IMR-90 (cell line): ENCODE data around the gene AHCYL1. TPM values are rescaled to one million over a fixed set of nuclear protein-coding genes. Genes with fewer than 3 reads are reported as not detected.

Experiments used
- ATAC-seq: fragments of 200-7000 bp; cut with Tn5 transposase; 2 replicates; pipeline ENCODE4 v1.9.1; 2020; ENCODE audit warnings: low read depth, mild to moderate bottlenecking, moderate library complexity
- BruUV-seq: library from RNA; stranded (reverse); fragments of 400-500 nt; replicated peaks from 2 replicates; lab custom pipeline; 2021; lab: Mats Ljungman, UMichigan
- CTCF ChIA-PET: fragments of 300-600 bp; formaldehyde crosslinking; extraction: SDS; loops from one replicate; lab custom pipeline; 2021; ENCODE audit warnings: antibody characterized with exemption; lab: Yijun Ruan, JAX
- POLR2A ChIA-PET: fragments of 300-600 bp; sonication (Branson Sonifier 250); formaldehyde crosslinking; loops from one replicate; lab custom pipeline; 2022; ENCODE audit warnings: antibody characterized with exemption; ENCODE audit not compliant: unreplicated experiment; lab: Charles Lee
- DNase-seq: peaks from one replicate; pipeline ENCODE4 v3.0.0; 2013
- H2AFZ ChIP-seq: replicated peaks from 2 replicates; pipeline ENCODE3; 2013; ENCODE audit warnings: low read length, mild to moderate bottlenecking; ENCODE audit not compliant: poor library complexity
- H2AK5ac ChIP-seq: 2 replicates; pipeline ENCODE4 v1.6.1; 2013; ENCODE audit warnings: low read depth, low read length, inconsistent platforms
- H2AK9ac ChIP-seq: replicated peaks from 2 replicates; pipeline ENCODE3; 2013; ENCODE audit warnings: mild to moderate bottlenecking, low read depth, low read length, moderate library complexity; ENCODE audit not compliant: poor library complexity
- H2BK120ac ChIP-seq: 2 replicates; pipeline ENCODE4 v1.6.1; 2013; ENCODE audit warnings: low read depth, low read length, inconsistent platforms
- H2BK15ac ChIP-seq: 3 replicates; pipeline ENCODE4 v1.6.1; 2013; ENCODE audit warnings: low read depth, low read length, inconsistent platforms
- H2BK20ac ChIP-seq: 2 replicates; pipeline ENCODE4 v1.6.1; 2013; ENCODE audit warnings: low read depth, mild to moderate bottlenecking, inconsistent platforms, low read length, moderate library complexity
- H2BK5ac ChIP-seq: 2 replicates; pipeline ENCODE4 v1.6.1; 2013; ENCODE audit warnings: mild to moderate bottlenecking, low read depth, low read length, inconsistent platforms; ENCODE audit not compliant: poor library complexity, severe bottlenecking
- H3K14ac ChIP-seq: replicated peaks from 2 replicates; pipeline ENCODE4 v1.6.1; 2013; ENCODE audit warnings: low read depth, low read length, inconsistent platforms
- H3K18ac ChIP-seq: 2 replicates; pipeline ENCODE4 v1.6.1; 2013; ENCODE audit warnings: low read depth, low read length, control low read depth
- H3K23ac ChIP-seq: 2 replicates; pipeline ENCODE4 v1.6.1; 2013; ENCODE audit warnings: low read depth, low read length, inconsistent platforms
- H3K27ac ChIP-seq: 2 replicates; pipeline ENCODE4 v1.5.1; 2013; ENCODE audit warnings: mild to moderate bottlenecking, control low read depth, low read length; ENCODE audit not compliant: insufficient read depth
- H3K27me3 ChIP-seq: 2 replicates; pipeline ENCODE4 v1.6.1; 2013; ENCODE audit warnings: low read length; ENCODE audit not compliant: control insufficient read depth, insufficient read depth
- H3K36me3 ChIP-seq: 2 replicates; pipeline ENCODE4 v1.6.1; 2013; ENCODE audit warnings: low read length, mixed read lengths; ENCODE audit not compliant: control insufficient read depth, insufficient read depth
- H3K4ac ChIP-seq: 2 replicates; pipeline ENCODE4 v1.6.1; 2013; ENCODE audit warnings: low read depth, low read length, inconsistent platforms
- H3K4me1 ChIP-seq: 2 replicates; pipeline ENCODE4 v1.6.1; 2013; ENCODE audit warnings: low read length, mixed read lengths; ENCODE audit not compliant: control insufficient read depth, insufficient read depth
- H3K4me2 ChIP-seq: 2 replicates; pipeline ENCODE4 v1.6.1; 2013; ENCODE audit warnings: low read depth, mild to moderate bottlenecking, control low read depth, low read length, moderate library complexity
- H3K4me3 ChIP-seq: 2 replicates; pipeline ENCODE4 v1.5.1; 2013; ENCODE audit warnings: low read depth, mild to moderate bottlenecking, control low read depth, low read length, moderate library complexity; ENCODE audit not compliant: insufficient read depth
- H3K56ac ChIP-seq: 2 replicates; pipeline ENCODE4 v1.6.1; 2013; ENCODE audit warnings: low read length, inconsistent platforms; ENCODE audit not compliant: insufficient read depth; ENCODE audit errors: extremely low read depth
- H3K79me1 ChIP-seq, 2 experiments: 2 replicates each; pipeline ENCODE4 v1.6.1; 2013; ENCODE audit warnings: low read length in 2 of 2, inconsistent platforms in 1 of 2, low read depth in 1 of 2
- H3K9ac ChIP-seq: 2 replicates; pipeline ENCODE4 v1.6.1; 2013; ENCODE audit warnings: low read depth, low read length, control low read depth
- H3K9me1 ChIP-seq: 2 replicates; pipeline ENCODE4 v1.6.1; 2013; ENCODE audit warnings: low read length, inconsistent platforms; ENCODE audit not compliant: insufficient read depth
- H3K9me3 ChIP-seq: 2 replicates; pipeline ENCODE4 v1.6.1; 2013; ENCODE audit warnings: low read length; ENCODE audit not compliant: control insufficient read depth, insufficient read depth
- H4K20me1 ChIP-seq: 2 replicates; pipeline ENCODE4 v1.6.1; 2013; ENCODE audit warnings: low read length, inconsistent platforms; ENCODE audit not compliant: insufficient read depth
- H4K5ac ChIP-seq: 2 replicates; pipeline ENCODE4 v1.6.1; 2013; ENCODE audit warnings: mild to moderate bottlenecking, low read depth, low read length, control low read depth
- H4K8ac ChIP-seq, 2 experiments: 2 replicates each; pipeline ENCODE4 v1.6.1; 2013; ENCODE audit warnings: low read depth in 2 of 2, low read length in 2 of 2, control low read depth in 1 of 2, inconsistent platforms in 1 of 2
- H4K91ac ChIP-seq: 2 replicates; pipeline ENCODE4 v1.6.1; 2013; ENCODE audit warnings: low read depth, low read length, inconsistent platforms; ENCODE audit not compliant: insufficient read depth
- CEBPB ChIP-seq: IDR thresholded peaks from 2 replicates; pipeline ENCODE4 v1.6.1; 2012; ENCODE audit warnings: low read depth, low read length, improper control_type of control experiment
- CTCF ChIP-seq: conservative IDR thresholded peaks from 2 replicates; pipeline ENCODE4 v1.5.1; 2012; ENCODE audit warnings: mild to moderate bottlenecking, low read depth, low read length, improper control_type of control experiment
- ELK1 ChIP-seq: fragments of 150-350 bp; IDR thresholded peaks from 2 replicates; pipeline ENCODE4 v1.6.1; 2016; ENCODE audit warnings: low read depth, mild to moderate bottlenecking, low read length, moderate library complexity, borderline replicate concordance
- MAZ ChIP-seq: IDR thresholded peaks from 2 replicates; pipeline ENCODE4 v1.6.1; 2012; ENCODE audit warnings: low read depth, mild to moderate bottlenecking, low read length, improper control_type of control experiment, moderate library complexity, borderline replicate concordance
- NFE2L2 ChIP-seq: fragments of 150-350 bp; IDR thresholded peaks from 2 replicates; pipeline ENCODE4 v1.6.1; 2016; ENCODE audit warnings: low read depth, mild to moderate bottlenecking, low read length
- POLR2A ChIP-seq: IDR thresholded peaks from 2 replicates; pipeline ENCODE4 v1.6.1; 2012; ENCODE audit warnings: mild to moderate bottlenecking, low read depth, low read length
- RCOR1 ChIP-seq: IDR thresholded peaks from 2 replicates; pipeline ENCODE4 v1.6.1; 2012; ENCODE audit warnings: mild to moderate bottlenecking, low read length, improper control_type of control experiment; ENCODE audit not compliant: insufficient replicate concordance
- SMC3 ChIP-seq: fragments of 150-350 bp; IDR thresholded peaks from 2 replicates; pipeline ENCODE4 v1.6.1; 2016; ENCODE audit warnings: low read depth, mild to moderate bottlenecking, antibody characterized with exemption, low read length, moderate library complexity
- USF2 ChIP-seq: fragments of 150-350 bp; IDR thresholded peaks from 2 replicates; pipeline ENCODE4 v1.6.1; 2017; ENCODE audit warnings: mild to moderate bottlenecking, antibody characterized with exemption, low read length, low read depth
- WGBS, 2 experiments: methylation state at CpG; one replicate each; pipeline versions ENCODE4 v1.1.5 to v1.1.7; 2013; ENCODE audit warnings: missing lambda C conversion rate in 2 of 2; ENCODE audit not compliant: insufficient read length in 1 of 2; ENCODE audit errors: extremely low coverage in 2 of 2; 5-methylcytosine and 5-hydroxymethylcytosine counted together
- dilution Hi-C: fragments of 300-500 bp; cut with HindIII; formaldehyde crosslinking; loops from one replicate; pipeline ENCODE4 v1.14.3; 2018; ENCODE audit warnings: low sequenced_read_pairs; ENCODE audit not compliant: unreplicated experiment
- in situ Hi-C: fragments of 300-500 bp; cut with MboI; formaldehyde crosslinking; loops from 3 replicates; pipeline ENCODE4 v1.14.3; 2019; ENCODE audit warnings: low sequenced_read_pairs, inconsistent platforms, mixed read lengths
- intact Hi-C: fragments of 100-400 bp; cut with micrococcal nuclease; formaldehyde crosslinking; loops from 2 replicates; pipeline ENCODE4 v1.10.0; 2022
- polyA plus RNA-seq, 3 experiments: library from polyadenylated mRNA; depleted of rRNA; stranded (reverse); fragments of >200 nt; gene quantifications; 2 replicates each; pipeline ENCODE4 v1.2.3, GENCODE V29; 2012; ENCODE audit warnings: low replicate concordance in 1 of 3
- total RNA-seq: library from RNA; depleted of rRNA; stranded (reverse); fragments of >200 nt; gene quantifications from 2 replicates; pipeline ENCODE4 v1.2.3, GENCODE V29; 2012

Gene AHCYL1
- total and polyA plus RNA-seq, 2 of the 4 experiments (the other 2 are of a cell fraction) = 75.1 to 76.0 TPM

- H3K9me3 ChIP-seq = 0 out of 2 replicates have a peak, but pooled peaks cover 2% of the 10 kb centered on the region
- BruUV-seq = no TSS peak
Observed at GRCh38 chr1:109969146-109969829, 15.3 kb upstream of the AHCYL1 start.

More at GRCh38 chr1:109969146-109969829, 15.3 kb upstream of the AHCYL1 start:
- peak overlapping the region; percentile 4; the same call in 1 of the 2 replicates for H2BK120ac ChIP-seq
- peak overlapping the region; percentile 54 for H2AFZ ChIP-seq
- no peaks in the 10 kb centered on the region for H3K27me3 ChIP-seq
- H4K91ac ChIP-seq = peak overlapping the region; percentile 38; the same call in 1 of the 2 replicates
- in situ Hi-C loops = no loop called here
- 0 out of 2 replicates have a peak overlapping the region, but pooled peaks have one; percentile 53 for H3K4me2 ChIP-seq
- peak overlapping the region; percentile 50 for H2BK5ac ChIP-seq
- ATAC-seq (peak; percentile 88), DNase-seq (peak; percentile 84)
- ChIA-PET POLR2A (no interaction called here), CTCF (interaction anchor here (0.7 kb wide), 1 partner anchor 317 kb away, joined by 3 read pairs; no protein-coding TSS in a partner anchor)
- peak overlapping the region in 1 of 2 experiments; percentile 65; a peak in 1 of 4 replicates for H4K8ac ChIP-seq
- no peak overlapping the region for H2BK20ac ChIP-seq
- TF ChIP-seq RCOR1 (no peak), CEBPB (no peak), MAZ (no peak), USF2 (no peak), CTCF (no peak), ELK1 (no peak), SMC3 (no peak), POLR2A (no peak), NFE2L2 (no peak)
- peak overlapping the region; percentile 79; the same call in 1 of the 2 replicates for H2AK5ac ChIP-seq
- H3K56ac ChIP-seq = no peak overlapping the region
- no peaks in the 10 kb centered on the region for H3K79me1 ChIP-seq
- dilution Hi-C loops = no loop called here
- 0 out of 2 replicates have a peak overlapping the region, but pooled peaks have one; percentile 30 for H4K5ac ChIP-seq
- H3K18ac ChIP-seq = peak overlapping the region; percentile 55
- intact Hi-C loops = no loop called here
- peak overlapping the region; percentile 27 for H3K14ac ChIP-seq
- H3K36me3 ChIP-seq = no peaks in the 10 kb centered on the region
- H3K9ac ChIP-seq = no peak overlapping the region
- H3K23ac ChIP-seq = no peak overlapping the region
- H4K20me1 ChIP-seq = no peaks in the 10 kb centered on the region
- no peak overlapping the region for H3K4me3 ChIP-seq
- peak overlapping the region; percentile 70; the same call in 1 of the 2 replicates for H3K27ac ChIP-seq
- H2BK15ac ChIP-seq = peak overlapping the region; percentile 76; the same call in 1 of the 3 replicates
- H3K4ac ChIP-seq = peak overlapping the region; percentile 51; the same call in 1 of the 2 replicates
- 93% methylated on average over 2 of the region's 3 CpGs; no CpG with 5 or more reads in 1 of the 2 experiments for WGBS, 2 experiments
- H2AK9ac ChIP-seq = no peak overlapping the region
- H3K4me1 ChIP-seq = peaks cover 2% of the 10 kb centered on the region
- H3K9me1 ChIP-seq = peaks cover 4% of the 10 kb centered on the region; the same call in 1 of the 2 replicates
